Natural killer cell treated with Interleukin-12 subunit alpha and Interleukin-12 subunit beta and Interleukin-15 and Interleukin-18, amount 100 ng/mL, for 72 hours (primary cell): Measurements from ENCODE around the gene ZNF804B. TPM values are rescaled to one million over a fixed set of nuclear protein-coding genes. Genes with fewer than 3 reads are reported as not detected.

Experiments used
- ATAC-seq, 2 donors: fragments of 150-1000 bp; cut with Tn5 transposase in 1 of 2; sonication (Bioruptor Pico), chemical (Tn5 transposase) in 1 of 2; 2 replicates each; pipeline ENCODE4 v1.10.0; 2021
- DNase-seq: peaks from one replicate; pipeline ENCODE4 v3.0.0; 2022; ENCODE audit warnings: low spot score
- H3K27ac Mint-ChIP-seq, 2 donors: 1 replicate in 1 of 2; 2 replicates in 1 of 2; pipeline ENCODE4 v1.8.0; 2022; ENCODE audit warnings: mixed read lengths in 2 of 2, mild to moderate bottlenecking in 1 of 2, moderate library complexity in 1 of 2
- H3K27me3 Mint-ChIP-seq, 2 donors: 1 replicate in 1 of 2; 2 replicates in 1 of 2; pipeline ENCODE4 v1.8.0; 2022; ENCODE audit warnings: mixed read lengths in 2 of 2
- H3K36me3 Mint-ChIP-seq: one replicate; pipeline ENCODE4 v1.8.0; 2022; ENCODE audit warnings: mixed read lengths
- H3K4me1 Mint-ChIP-seq, 2 donors: 1 replicate in 1 of 2; 2 replicates in 1 of 2; pipeline ENCODE4 v1.8.0; 2022; ENCODE audit warnings: low read depth in 2 of 2, mixed read lengths in 2 of 2, mild to moderate bottlenecking in 1 of 2
- H3K4me3 Mint-ChIP-seq: one replicate; pipeline ENCODE4 v1.8.0; 2022; ENCODE audit warnings: mixed read lengths
- H3K9me3 Mint-ChIP-seq: 2 replicates; pipeline ENCODE4 v1.8.0; 2022; ENCODE audit warnings: mixed read lengths
- total RNA-seq, 2 donors: library from RNA; stranded (reverse); gene quantifications; one replicate each; pipeline ENCODE4 v1.2.3, GENCODE V29; 2022

ZNF804B gene
- total RNA-seq, 2 donors from 2014 or later: not detected

DNA sequence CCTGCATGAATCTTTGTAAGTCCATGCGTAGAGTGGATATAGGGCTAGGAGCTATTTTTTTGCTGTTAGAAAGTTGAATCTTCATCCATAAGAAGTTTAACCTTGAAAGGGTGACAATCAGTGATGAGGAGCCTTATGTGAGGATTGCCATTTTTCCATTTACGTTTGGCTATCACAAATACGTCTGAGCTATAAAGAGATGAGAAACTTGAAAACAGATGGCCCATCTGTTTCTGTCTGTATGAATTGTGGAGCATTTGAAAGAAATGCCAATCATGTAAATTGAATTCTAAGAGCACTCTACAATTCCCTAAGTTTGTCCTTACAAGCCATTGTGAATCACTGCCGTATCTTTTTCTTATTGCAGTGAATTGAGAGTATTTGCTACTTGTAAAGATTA lies 205.9 kb downstream of the ZNF804B start:
- H3K4me3 Mint-ChIP-seq: no peak overlapping the region
- no peak overlapping the region for H3K27ac Mint-ChIP-seq
- ATAC-seq (no peak), DNase-seq (no peak)
- peaks cover 4% of the 10 kb centered on the region for H3K9me3 Mint-ChIP-seq
- no peaks in the 10 kb centered on the region for H3K36me3 Mint-ChIP-seq
- no peaks in the 10 kb centered on the region for H3K27me3 Mint-ChIP-seq
- no peaks in the 10 kb centered on the region for H3K4me1 Mint-ChIP-seq

DNA sequence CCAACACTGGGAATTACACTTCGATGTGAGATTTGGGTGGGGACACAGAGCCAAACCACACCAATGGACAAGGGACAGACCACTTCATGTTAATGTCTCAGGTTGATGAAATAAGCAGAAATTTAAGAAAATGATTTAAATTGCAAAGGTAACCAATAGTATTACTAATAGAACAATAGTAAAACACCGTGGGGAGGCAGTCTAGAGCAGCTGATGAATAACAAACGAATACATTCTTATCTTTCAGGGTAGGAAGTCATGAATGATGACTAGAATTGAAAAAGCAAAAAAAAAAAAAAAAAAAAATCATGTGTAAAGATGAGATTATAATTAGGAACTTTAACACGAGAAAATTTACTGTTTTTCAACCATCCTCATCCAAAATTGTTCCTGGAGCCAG lies 207.9 kb downstream of the ZNF804B start:
- H3K27me3 Mint-ChIP-seq: no peaks in the 10 kb centered on the region
- H3K4me3 Mint-ChIP-seq: no peak overlapping the region
- H3K9me3 Mint-ChIP-seq: peaks cover 3% of the 10 kb centered on the region
- DNase-seq (no peak), ATAC-seq (no peak)
- no peak overlapping the region for H3K27ac Mint-ChIP-seq
- H3K36me3 Mint-ChIP-seq: no peaks in the 10 kb centered on the region
- no peaks in the 10 kb centered on the region for H3K4me1 Mint-ChIP-seq

- ATAC-seq (no peak), DNase-seq (no peak)
- H3K4me1 Mint-ChIP-seq: no peaks in the 10 kb centered on the region
- H3K4me3 Mint-ChIP-seq: no peak overlapping the region
- H3K27me3 Mint-ChIP-seq: no peaks in the 10 kb centered on the region
- H3K36me3 Mint-ChIP-seq: no peaks in the 10 kb centered on the region
- no peak overlapping the region for H3K27ac Mint-ChIP-seq
- H3K9me3 Mint-ChIP-seq: peaks cover 3% of the 10 kb centered on the region
Measured at GRCh38 chr7:88969167-88969566, 209.7 kb downstream of the ZNF804B start.

DNA sequence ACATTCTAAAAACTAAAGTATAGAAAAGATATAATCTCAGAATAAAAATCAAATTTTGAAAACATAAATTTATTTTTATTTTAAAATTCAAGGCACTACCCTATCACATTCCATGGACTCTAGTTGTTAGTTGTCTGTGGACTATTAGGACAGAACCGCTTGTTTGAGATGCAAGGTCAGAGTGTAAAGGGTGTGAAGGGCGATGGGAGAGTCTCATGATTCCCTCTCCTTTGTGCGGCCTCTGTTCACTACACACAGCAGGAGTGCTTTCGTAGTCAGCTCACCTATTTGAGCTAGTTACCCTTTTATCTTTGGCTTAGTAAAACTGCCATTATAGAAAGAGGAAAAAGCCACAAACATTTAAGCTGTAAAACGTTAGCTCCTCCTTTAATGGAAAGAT lies 225.8 kb downstream of the ZNF804B start:
- H3K27me3 Mint-ChIP-seq: no peaks in the 10 kb centered on the region
- H3K4me1 Mint-ChIP-seq: no peaks in the 10 kb centered on the region
- no peak for DNase-seq
- ATAC-seq: no peak
- H3K9me3 Mint-ChIP-seq: peaks cover 8% of the 10 kb centered on the region
- H3K36me3 Mint-ChIP-seq: no peaks in the 10 kb centered on the region
- H3K27ac Mint-ChIP-seq: no peak overlapping the region
- no peak overlapping the region for H3K4me3 Mint-ChIP-seq

- H3K27me3 Mint-ChIP-seq: no peaks in the 10 kb centered on the region
- H3K36me3 Mint-ChIP-seq: no peaks in the 10 kb centered on the region
- no peak overlapping the region for H3K27ac Mint-ChIP-seq
- peaks cover 7 to 13% of the 10 kb centered on the region in 2 donors for H3K4me1 Mint-ChIP-seq
- H3K9me3 Mint-ChIP-seq: peaks cover 5% of the 10 kb centered on the region
- H3K4me3 Mint-ChIP-seq: no peak overlapping the region
- ATAC-seq (no peak), DNase-seq (no peak)
Measured at GRCh38 chr7:89001306-89001705, 241.8 kb downstream of the ZNF804B start.

- H3K4me1 Mint-ChIP-seq: peaks cover 7 to 13% of the 10 kb centered on the region in 2 donors
- no peaks in the 10 kb centered on the region for H3K36me3 Mint-ChIP-seq
- H3K27me3 Mint-ChIP-seq: no peaks in the 10 kb centered on the region
- H3K4me3 Mint-ChIP-seq: peak overlapping the region; percentile 83
- DNase-seq: no peak
- no peaks in the 10 kb centered on the region for H3K9me3 Mint-ChIP-seq
- peak; percentile 62 to 85 for ATAC-seq
- peak overlapping the region; percentile 69 to 71 for H3K27ac Mint-ChIP-seq
Measured at GRCh38 chr7:89002981-89003956, 243.8 kb downstream of the ZNF804B start.

DNA sequence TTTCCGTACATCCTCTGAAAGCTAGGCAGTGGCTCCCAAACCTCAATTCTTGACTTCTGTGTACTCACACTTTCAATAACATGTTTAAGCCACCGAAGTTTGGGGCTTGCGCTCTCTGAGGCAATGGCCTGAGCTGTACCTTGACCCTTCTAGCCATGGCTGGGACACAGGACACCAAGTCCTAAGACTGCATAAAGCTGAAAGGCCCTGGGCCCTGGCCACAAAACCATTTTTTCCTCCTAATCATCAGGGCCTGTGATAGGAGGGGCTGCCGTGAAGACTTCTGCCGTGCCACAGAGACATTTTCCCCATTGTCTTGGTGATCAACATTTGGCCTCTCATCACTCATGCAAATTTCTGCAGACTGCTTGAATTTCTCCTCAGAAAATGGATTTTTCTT lies 252.5 kb downstream of the ZNF804B start:
- peaks cover 19% of the 10 kb centered on the region for H3K9me3 Mint-ChIP-seq
- H3K4me3 Mint-ChIP-seq: no peak overlapping the region
- no peaks in the 10 kb centered on the region for H3K4me1 Mint-ChIP-seq
- no peaks in the 10 kb centered on the region for H3K27me3 Mint-ChIP-seq
- ATAC-seq (no peak), DNase-seq (no peak)
- no peak overlapping the region for H3K27ac Mint-ChIP-seq
- peaks cover 8% of the 10 kb centered on the region for H3K36me3 Mint-ChIP-seq

- H3K27me3 Mint-ChIP-seq: no peaks in the 10 kb centered on the region
- H3K4me3 Mint-ChIP-seq: no peak overlapping the region
- DNase-seq: no peak
- peaks cover 20% of the 10 kb centered on the region for H3K9me3 Mint-ChIP-seq
- no peak for ATAC-seq
- no peaks in the 10 kb centered on the region for H3K4me1 Mint-ChIP-seq
- no peak overlapping the region for H3K27ac Mint-ChIP-seq
- H3K36me3 Mint-ChIP-seq: peaks cover 9% of the 10 kb centered on the region
Measured at GRCh38 chr7:89017695-89018094, 258.2 kb downstream of the ZNF804B start.

DNA sequence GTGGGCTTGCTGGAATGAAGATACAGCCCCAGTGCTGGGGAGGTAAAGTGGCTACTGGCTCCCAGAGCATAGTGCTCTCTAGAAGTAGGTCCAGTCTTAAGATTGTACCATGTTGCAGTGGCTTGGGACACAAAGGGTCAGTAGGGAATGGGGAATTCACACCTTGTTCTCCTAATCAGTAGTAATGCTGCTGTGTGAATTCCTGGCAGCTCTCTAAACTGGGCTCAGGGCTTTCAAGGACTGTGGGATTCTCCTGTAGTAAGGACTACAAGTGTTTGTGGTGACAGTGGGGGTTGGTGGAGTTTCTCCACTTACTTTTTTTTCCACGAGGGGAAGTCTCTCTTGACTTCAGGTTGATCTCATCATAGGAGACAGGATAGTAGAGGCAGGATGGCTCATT lies 262.2 kb downstream of the ZNF804B start:
- Mint-ChIP-seq H3K4me1 (no peaks in the 10 kb centered on the region), H3K27me3 (no peaks in the 10 kb centered on the region), H3K36me3 (peaks cover 12% of the 10 kb centered on the region), H3K9me3 (peaks cover 29% of the 10 kb centered on the region), H3K4me3 (no peak overlapping the region), H3K27ac (no peak overlapping the region)
- DNase-seq (no peak), ATAC-seq (no peak)

DNA sequence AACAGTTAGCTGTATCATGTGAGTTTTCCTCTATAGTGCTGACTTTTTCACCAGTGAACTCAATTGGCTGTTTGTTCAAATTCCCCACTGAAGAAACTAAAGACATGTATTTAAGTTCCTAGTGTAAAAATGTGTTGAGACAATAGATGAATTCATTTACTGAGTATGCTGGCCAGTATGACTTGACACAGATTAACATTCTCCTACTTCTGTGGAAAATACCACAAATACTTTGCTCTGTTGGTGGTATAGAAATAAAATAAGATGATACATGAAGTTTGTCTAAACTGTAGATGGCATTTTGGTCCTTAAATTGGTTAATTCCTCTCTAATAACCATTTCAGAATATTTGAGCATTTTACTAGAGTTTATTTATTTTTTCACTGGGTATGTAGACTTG lies 263.7 kb downstream of the ZNF804B start:
- Mint-ChIP-seq H3K4me3 (no peak overlapping the region), H3K9me3 (peaks cover 28% of the 10 kb centered on the region), H3K27ac (no peak overlapping the region), H3K27me3 (no peaks in the 10 kb centered on the region), H3K36me3 (peaks cover 8% of the 10 kb centered on the region), H3K4me1 (no peaks in the 10 kb centered on the region)
- no peak for ATAC-seq
- DNase-seq: no peak

DNA sequence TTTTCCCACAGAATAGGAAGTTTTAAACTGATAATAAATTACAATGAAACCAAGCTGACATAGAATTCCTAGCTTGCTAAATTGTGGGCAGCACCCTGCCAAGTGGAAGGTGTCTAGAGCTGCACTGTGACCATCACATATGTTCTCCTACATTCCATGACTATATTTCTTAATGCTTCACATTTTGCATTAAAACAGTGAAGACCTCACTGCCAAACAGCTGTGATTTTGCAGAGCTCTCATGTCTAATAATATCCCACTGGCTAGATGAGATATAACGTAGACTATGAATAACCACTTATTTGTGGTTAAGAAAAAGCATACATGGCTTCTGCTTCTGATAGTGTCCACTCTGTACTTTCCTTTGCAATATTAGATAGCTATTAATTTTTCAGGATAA lies 264.4 kb downstream of the ZNF804B start:
- DNase-seq: no peak
- no peaks in the 10 kb centered on the region for H3K4me1 Mint-ChIP-seq

DNA sequence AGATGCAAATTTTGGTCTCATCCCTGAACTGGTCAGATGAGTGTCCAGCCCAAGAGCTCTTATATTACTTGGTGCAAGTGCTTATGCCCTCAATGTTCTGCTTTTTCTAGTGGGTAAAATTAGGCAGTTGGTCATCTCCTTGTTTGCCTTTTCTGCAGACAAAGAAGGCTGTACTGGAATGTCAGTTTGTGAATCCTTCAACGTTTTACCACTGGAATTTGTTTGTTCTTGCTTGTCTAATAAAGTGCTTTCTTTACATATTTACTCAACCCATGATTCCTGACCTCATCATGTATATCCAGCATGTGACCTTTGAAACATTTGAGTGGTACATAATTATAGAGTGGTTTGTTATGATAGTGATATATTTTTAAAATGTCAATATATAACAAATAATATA lies 268.3 kb downstream of the ZNF804B start:
- Mint-ChIP-seq H3K9me3 (peaks cover 19% of the 10 kb centered on the region), H3K4me1 (no peaks in the 10 kb centered on the region), H3K4me3 (no peak overlapping the region), H3K27ac (no peak overlapping the region), H3K27me3 (no peaks in the 10 kb centered on the region), H3K36me3 (peaks cover 7% of the 10 kb centered on the region)
- no peak for ATAC-seq
- no peak for DNase-seq

More for the DNA sequence above, 264.4 kb downstream of the ZNF804B start:
- peaks cover 7% of the 10 kb centered on the region for H3K36me3 Mint-ChIP-seq
- no peak for ATAC-seq
- H3K4me3 Mint-ChIP-seq: no peak overlapping the region
- no peak overlapping the region for H3K27ac Mint-ChIP-seq
- H3K9me3 Mint-ChIP-seq: peaks cover 25% of the 10 kb centered on the region
- no peaks in the 10 kb centered on the region for H3K27me3 Mint-ChIP-seq

GRCh38 chr7:89028319-89028718 lies 268.8 kb downstream of the ZNF804B start:
- Mint-ChIP-seq H3K27me3 (no peaks in the 10 kb centered on the region), H3K36me3 (peaks cover 7% of the 10 kb centered on the region), H3K4me1 (no peaks in the 10 kb centered on the region), H3K4me3 (no peak overlapping the region), H3K9me3 (peaks cover 19% of the 10 kb centered on the region), H3K27ac (no peak overlapping the region)
- no peak for ATAC-seq
- DNase-seq: no peak

DNA sequence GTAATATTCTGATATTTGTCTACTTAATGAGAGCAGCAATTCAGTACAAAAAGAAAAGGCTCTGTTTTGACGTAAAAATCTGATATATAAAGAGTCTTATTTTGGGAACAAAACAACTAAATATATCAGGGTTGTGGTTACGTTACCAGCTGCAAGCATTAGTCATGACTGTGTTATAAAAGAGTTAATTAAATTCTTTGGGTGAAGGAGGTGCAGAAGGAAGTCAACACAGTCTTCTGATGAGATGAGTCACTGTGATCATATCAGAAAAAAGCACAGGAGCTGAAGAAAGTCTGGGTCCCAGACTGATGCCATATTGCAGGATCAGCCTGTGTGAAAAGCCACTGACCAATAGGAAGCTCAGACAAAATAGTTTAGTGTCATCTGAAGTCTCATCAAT lies 270.4 kb downstream of the ZNF804B start:
- ATAC-seq (no peak), DNase-seq (no peak)
- H3K36me3 Mint-ChIP-seq: peaks cover 7% of the 10 kb centered on the region
- H3K4me1 Mint-ChIP-seq: no peaks in the 10 kb centered on the region
- H3K9me3 Mint-ChIP-seq: peaks cover 15% of the 10 kb centered on the region
- no peaks in the 10 kb centered on the region for H3K27me3 Mint-ChIP-seq
- H3K27ac Mint-ChIP-seq: no peak overlapping the region
- no peak overlapping the region for H3K4me3 Mint-ChIP-seq
